HUDEP-2 (cell line): ENCODE data around the gene TRIM72.
"Not testable (repeated sequence)": the region's sequence is repeated elsewhere in the genome, so short reads cannot be mapped to it uniquely, and the experiment has no call there.

Experiments used
- DNase-seq, 76 experiments: peaks; one replicate each; lab custom pipeline; 2025; ENCODE audit not compliant: unreplicated experiment in 76 of 76; lab: John Stamatoyannopoulos, UW

Gene TRIM72

GRCh38 chr16:31213342-31213741, 577 bp upstream of the TRIM72 start:
- no peak for DNase-seq

GRCh38 chr16:31214708-31215286, 878 bp downstream of the TRIM72 start:
- no peak for DNase-seq

- DNase-seq: no peak
These were observed 1.6 kb downstream of the TRIM72 start for GRCh38 chr16:31215287-31216162.

GRCh38 chr16:31216422-31217135, 2.7 kb downstream of the TRIM72 start, which contains the start of gene PYDC1:
Gene PYDC1 (minus strand): TSS chr16:31217135. CDS start chr16:31217028, 107 bp downstream.
- DNase-seq: no peak

- no peak for DNase-seq
These were observed 3.2 kb downstream of the TRIM72 start for GRCh38 chr16:31217136-31217530.

- DNase-seq: no peak
These were observed 5.3 kb downstream of the TRIM72 start for GRCh38 chr16:31219154-31219741.

- no peak for DNase-seq
These were observed 7.6 kb downstream of the TRIM72 start for GRCh38 chr16:31221357-31222160.

GRCh38 chr16:31223044-31223443, 9.1 kb downstream of the TRIM72 start:
- DNase-seq: no peak

GRCh38 chr16:31224092-31224955, 10.4 kb downstream of the TRIM72 start:
- no peak for DNase-seq

GRCh38 chr16:31225193-31225592, 11.3 kb downstream of the TRIM72 start:
- DNase-seq: no peak

GRCh38 chr16:31228206-31228605, 14.3 kb downstream of the TRIM72 start:
- DNase-seq: no peak

GRCh38 chr16:31229501-31229900, 15.6 kb downstream of the TRIM72 start:
- DNase-seq: no peak

- DNase-seq: no peak
These were observed 24.1 kb downstream of the TRIM72 start for GRCh38 chr16:31238041-31238440.

- DNase-seq: no peak
These were observed 28.3 kb downstream of the TRIM72 start for GRCh38 chr16:31242206-31242605.

GRCh38 chr16:31243734-31244670, 30.1 kb downstream of the TRIM72 start:
- DNase-seq: no peak

GRCh38 chr16:31245598-31245997, 31.7 kb downstream of the TRIM72 start:
- DNase-seq: not testable (repeated sequence)

- DNase-seq: no peak
These were observed 32.4 kb downstream of the TRIM72 start for GRCh38 chr16:31246296-31246695.

- DNase-seq: no peak
These were observed 34.4 kb downstream of the TRIM72 start for GRCh38 chr16:31248344-31248743.
